NCI-H1105 treated with DMSO at 0.1 percent for 48 hours (cell line): ENCODE measurements around the gene SLC12A7.
"Not testable (repeated sequence)": the region's sequence is repeated elsewhere in the genome, so short reads cannot be mapped to it uniquely, and the experiment has no call there.

Source experiments
- DNase-seq: peaks from one replicate; lab custom pipeline; 2025; lab: John Stamatoyannopoulos, UW

The SLC12A7 gene

GRCh38 chr5:1140818-1141189, 28.9 kb upstream of the SLC12A7 start:
- DNase-seq = no peak

DNA sequence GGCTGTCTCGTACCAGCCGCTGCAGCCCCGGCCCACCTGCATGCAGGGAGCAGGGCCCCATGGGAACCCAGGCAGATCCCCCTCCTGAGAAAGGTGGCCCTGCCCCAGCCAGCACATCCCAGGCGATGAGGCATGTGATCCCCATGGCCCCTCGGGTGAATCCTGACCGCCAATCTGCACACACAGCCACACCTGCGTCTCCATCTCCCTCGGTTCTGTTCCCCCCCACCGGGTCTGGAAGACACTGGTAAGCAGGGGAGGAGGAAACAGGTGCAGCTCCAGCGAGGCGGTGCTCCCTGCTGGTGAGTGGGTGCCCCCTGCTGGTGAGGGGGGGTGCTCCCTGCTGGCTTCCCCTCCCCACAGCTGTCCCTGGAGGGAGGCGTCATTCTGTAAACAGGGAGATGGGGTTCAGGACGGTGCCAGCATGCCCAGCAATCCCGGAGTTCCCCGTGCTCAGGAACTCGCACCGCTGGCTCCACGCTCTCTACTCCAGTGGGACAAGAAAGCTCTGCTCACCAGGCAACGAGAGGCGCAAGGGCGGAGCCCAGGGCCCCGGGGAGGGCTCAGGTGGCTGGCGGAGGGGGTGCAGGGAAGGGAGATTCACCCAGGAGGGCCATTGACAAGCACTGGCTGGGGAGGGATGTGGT, 28.4 kb upstream of the SLC12A7 start:
- peak; percentile 67 for DNase-seq

- DNase-seq = no peak
These were observed 27.7 kb upstream of the SLC12A7 start for GRCh38 chr5:1139331-1140170.

GRCh38 chr5:1138445-1139245, 26.8 kb upstream of the SLC12A7 start:
- no peak for DNase-seq

- DNase-seq = no peak
These were observed 25.9 kb upstream of the SLC12A7 start for GRCh38 chr5:1137567-1138444.

- DNase-seq = no peak
These were observed 25.0 kb upstream of the SLC12A7 start for GRCh38 chr5:1136814-1137213.

- no peak for DNase-seq
These were observed 24.0 kb upstream of the SLC12A7 start for GRCh38 chr5:1135696-1136525.

- no peak for DNase-seq
These were observed 22.6 kb upstream of the SLC12A7 start for GRCh38 chr5:1134478-1134877.

DNA sequence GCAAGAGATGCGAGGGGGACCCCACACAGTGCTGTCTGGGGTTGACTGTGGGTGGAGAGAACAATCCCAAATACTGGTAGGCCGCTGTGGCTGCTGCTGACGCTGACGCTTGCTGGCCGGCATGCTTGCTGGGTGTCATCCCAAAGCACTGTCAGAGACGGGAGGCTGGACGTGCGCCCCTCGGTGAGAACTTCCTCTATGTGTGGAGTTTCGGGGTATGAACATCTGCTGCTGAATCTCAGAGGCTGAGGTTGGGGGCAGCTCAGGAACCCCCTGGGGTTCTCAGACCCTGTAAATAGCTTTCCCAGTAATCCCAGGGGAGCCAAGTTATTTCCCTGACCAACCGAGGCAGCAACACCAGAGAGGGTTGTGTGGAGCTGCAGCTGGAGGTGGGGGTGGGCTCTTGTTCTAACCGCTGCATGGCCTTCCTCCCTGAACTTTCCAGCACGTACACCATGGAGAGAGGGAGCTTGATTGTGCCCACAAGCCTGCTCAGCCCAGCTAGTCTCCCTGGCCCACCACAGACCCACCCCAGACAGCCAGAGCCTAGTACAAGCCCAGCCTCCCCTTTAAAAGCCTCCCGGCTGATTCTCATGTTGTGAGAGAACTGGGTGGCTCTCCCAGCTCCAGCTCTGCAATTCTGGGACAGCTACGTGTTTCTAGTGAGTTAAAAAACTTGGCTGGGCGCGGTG, 21.8 kb upstream of the SLC12A7 start:
- DNase-seq = no peak

- no peak for DNase-seq
These were observed 21.2 kb upstream of the SLC12A7 start for GRCh38 chr5:1133108-1133507.

- no peak for DNase-seq
These were observed 20.7 kb upstream of the SLC12A7 start for GRCh38 chr5:1132570-1132969.

GRCh38 chr5:1131726-1132125, 19.9 kb upstream of the SLC12A7 start:
- no peak for DNase-seq

DNA sequence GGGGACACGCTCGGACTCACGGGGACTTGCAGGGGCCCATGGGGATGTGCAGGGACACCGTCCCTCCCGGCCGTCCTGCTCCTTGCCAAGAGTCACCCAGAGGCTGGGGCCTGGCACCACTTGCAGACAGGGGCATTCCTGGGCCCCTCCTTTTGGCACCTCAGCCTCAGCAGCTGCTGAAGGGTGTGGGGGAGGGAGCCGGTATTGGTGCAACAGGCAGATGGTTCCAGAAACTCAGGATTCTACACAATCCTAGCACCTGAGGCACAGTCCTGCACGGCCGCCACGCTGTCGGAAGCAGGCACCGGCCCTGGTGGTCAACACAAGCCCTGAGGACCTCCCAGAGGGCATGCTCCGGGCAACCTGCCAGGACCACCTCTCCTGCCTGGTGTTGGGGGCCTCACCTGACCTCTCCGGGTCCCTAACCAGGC, 19.3 kb upstream of the SLC12A7 start:
- no peak for DNase-seq

DNA sequence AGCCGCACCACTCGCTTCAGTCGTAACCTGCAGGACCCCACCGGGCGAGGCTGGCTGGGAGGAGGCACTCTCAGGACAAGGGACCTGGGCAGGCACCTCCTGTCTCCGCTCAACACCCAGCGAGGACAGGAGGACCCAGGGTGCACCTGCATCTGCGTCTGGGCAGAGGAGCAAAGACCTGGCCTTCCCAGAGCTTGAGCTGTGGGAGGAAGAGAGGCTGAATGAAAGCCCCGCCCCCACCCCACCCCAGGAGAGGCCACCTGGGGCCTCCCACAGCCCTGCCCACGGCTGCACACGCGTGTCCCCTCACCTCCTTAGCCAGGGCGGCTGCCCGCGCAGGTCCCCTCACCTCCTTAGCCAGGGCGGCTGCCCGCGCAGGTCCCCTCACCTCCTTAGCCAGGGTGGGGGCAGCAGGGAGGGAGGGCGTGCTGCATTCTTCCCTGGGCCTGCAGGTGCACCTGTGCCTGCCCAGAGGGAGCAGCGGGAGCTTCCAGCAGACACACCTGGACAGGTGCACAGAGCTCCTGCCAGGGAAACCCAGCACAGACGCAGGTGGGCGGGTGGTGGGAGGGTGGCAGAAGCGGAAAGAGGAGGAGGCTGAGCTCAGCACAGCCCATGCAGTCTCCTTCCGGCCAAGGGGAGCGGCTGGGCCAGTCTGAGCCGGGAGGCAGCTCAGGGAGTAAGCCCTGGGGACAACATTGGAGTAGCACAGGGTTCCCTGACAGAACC, 18.5 kb upstream of the SLC12A7 start:
- peak; percentile 86 for DNase-seq

GRCh38 chr5:1129711-1130055, 17.8 kb upstream of the SLC12A7 start:
- no peak for DNase-seq

GRCh38 chr5:1128977-1129710, 17.3 kb upstream of the SLC12A7 start:
- no peak for DNase-seq

- DNase-seq = no peak
These were observed 16.3 kb upstream of the SLC12A7 start for GRCh38 chr5:1127959-1128785.

DNA sequence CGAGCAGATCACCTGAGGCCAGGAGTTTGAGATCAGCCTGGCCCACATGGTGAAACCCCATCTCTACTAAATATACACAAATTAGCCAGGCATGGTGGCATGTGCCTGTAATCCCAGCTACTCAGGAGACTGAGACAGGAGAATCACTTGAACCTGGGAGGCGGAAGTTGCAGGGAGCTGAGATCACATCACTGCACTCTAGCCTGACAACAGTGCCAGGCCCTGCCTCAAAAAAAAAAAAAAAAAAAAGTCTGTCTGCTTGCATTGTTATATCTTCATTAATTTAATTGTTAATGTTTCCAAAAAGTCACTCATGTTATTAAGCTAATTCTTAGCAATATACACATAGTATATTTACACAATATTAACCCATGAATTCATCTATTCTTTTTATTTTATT, 13.8 kb upstream of the SLC12A7 start:
- DNase-seq = not testable (repeated sequence)
